Suppressor macrophage (primary cell): ENCODE results near the gene LRRC43.
A peak's percentile ranks its signal among the peaks of the same experiment; 100 is the strongest.
"Not testable (repeated sequence)": the region's sequence is repeated elsewhere in the genome, so short reads cannot be mapped to it uniquely, and the experiment has no call there.

Experiments
- DNase-seq, 4 experiments: peaks; one replicate each; pipeline ENCODE4 v3.0.0-alpha.2; 2020 to 2022

The LRRC43 gene

GRCh38 chr12:122194804-122195203, 11.9 kb downstream of the LRRC43 start:
- DNase-seq: no peak

GRCh38 chr12:122195405-122195804, 12.5 kb downstream of the LRRC43 start:
- no peak for DNase-seq

GRCh38 chr12:122197612-122197966, 14.7 kb downstream of the LRRC43 start:
- peak in 2 of 4 experiments; percentile 34 to 43 for DNase-seq

- no peak for DNase-seq
Measured at GRCh38 chr12:122199484-122200355, 16.8 kb downstream of the LRRC43 start.

DNA sequence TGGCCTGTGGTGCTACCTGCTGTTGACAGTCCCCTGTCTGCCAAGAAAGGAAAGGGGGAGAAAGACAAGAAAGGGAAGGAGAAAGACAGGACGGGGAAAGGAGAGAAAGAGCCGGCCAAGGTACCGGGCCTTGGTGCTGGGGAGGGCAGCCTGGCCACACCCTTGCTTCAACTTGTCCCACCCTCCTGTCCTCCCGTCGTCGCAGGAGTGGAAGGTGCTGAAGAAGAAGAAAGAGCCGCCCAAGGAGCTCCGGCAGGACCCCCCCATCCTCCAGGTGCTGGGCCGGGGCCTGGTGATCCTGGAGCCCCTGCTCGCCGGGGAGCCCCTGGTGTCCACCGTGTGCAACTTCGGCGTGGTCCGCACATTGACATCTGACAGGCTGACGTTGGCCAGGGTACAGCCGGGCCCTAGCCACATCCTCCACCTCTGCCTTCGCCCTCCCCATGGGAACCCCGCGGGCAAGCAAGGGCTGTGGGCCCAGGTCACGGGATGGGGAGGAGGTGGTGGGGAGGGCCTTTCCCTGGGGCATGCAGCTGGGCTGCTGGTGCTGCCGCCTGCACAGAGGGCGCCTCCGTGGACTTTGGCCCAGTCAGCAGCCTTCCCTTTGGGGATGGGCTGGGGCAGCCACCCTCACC, 17.7 kb downstream of the LRRC43 start:
- DNase-seq: no peak

- no peak for DNase-seq
Measured at GRCh38 chr12:122201381-122201780, 18.5 kb downstream of the LRRC43 start.

GRCh38 chr12:122202017-122202416, 19.1 kb downstream of the LRRC43 start:
- DNase-seq: no peak

- DNase-seq: not testable (repeated sequence)
Measured at GRCh38 chr12:122202811-122203210, 19.9 kb downstream of the LRRC43 start.

GRCh38 chr12:122203301-122204166, 20.6 kb downstream of the LRRC43 start, which contains the start of gene B3GNT4:
TSS of gene B3GNT4 (plus strand) at chr12:122203709. CDS start at chr12:122204619, 910 bp downstream.
- peak; percentile 43 to 77 (median 66) for DNase-seq

- DNase-seq: peak in 1 of 4 experiments; percentile 14
Measured at GRCh38 chr12:122204167-122205052, 21.5 kb downstream of the LRRC43 start.

DNA sequence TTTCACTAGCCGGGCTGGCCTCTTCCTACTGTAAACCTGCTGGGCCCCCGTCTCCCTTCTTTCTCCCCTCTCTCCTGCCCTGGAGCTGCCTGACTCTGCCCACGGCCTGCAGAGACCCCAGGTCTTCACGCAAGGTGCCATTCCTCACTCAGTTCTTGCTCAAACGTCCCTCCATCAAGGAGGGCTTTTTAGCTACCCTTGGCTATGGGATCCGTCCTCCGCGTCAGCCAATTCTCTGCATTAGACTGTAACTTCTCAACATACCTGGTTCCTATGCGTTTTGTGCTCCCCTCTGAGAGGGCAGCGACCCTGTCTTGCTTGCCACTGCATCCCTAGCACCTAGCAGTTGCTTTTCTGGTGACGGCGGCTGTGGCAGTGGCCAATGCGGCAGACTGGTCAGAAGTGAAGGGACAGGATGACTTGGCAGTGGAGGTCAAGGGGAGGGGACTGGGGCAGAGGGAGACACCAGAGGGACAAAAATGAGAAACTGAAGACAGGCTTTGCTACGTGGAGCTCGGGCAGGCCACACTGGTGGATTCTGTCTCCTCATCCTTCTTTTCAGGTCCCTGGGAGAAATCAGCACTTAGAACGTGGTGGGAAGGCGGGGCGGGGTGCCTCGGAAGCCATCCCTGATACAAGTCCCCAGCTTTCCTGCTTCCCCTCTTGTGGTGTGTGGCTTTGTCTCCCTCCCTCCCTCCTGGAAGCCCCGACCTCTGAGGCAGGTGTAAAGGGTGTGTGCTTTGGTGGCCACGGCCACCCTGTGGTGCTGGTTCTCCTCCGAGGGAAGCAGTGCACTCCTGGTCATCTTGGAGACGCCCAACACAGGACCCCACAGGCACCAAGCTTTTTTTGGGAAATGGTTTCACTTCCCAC, 22.4 kb downstream of the LRRC43 start:
- peak in 1 of 4 experiments; percentile 10 for DNase-seq

- DNase-seq: no peak
Measured at GRCh38 chr12:122206111-122206881, 23.4 kb downstream of the LRRC43 start.

DNA sequence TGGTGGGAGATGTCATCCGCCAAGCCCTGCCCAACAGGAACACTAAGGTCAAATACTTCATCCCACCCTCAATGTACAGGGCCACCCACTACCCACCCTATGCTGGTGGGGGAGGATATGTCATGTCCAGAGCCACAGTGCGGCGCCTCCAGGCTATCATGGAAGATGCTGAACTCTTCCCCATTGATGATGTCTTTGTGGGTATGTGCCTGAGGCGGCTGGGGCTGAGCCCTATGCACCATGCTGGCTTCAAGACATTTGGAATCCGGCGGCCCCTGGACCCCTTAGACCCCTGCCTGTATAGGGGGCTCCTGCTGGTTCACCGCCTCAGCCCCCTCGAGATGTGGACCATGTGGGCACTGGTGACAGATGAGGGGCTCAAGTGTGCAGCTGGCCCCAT, 24.1 kb downstream of the LRRC43 start:
- DNase-seq: no peak

DNA sequence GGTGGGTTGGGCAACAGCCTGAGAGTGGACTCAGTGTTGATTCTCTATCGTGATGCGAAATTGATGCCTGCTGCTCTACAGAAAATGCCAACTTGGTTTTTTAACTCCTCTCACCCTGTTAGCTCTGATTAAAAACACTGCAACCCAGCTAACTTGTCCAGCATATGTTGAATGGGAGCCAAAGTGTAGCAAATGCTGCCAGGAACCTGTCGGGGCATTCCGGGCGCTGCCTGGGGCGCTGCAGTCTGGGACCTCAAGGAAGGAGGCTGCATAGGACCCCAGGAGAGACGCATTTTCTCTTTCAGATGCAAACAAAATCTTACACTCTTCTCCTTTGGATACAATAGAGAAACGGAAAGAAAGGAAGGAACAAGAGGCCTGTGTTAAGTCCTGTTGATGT, 24.5 kb downstream of the LRRC43 start:
- DNase-seq: no peak

DNA sequence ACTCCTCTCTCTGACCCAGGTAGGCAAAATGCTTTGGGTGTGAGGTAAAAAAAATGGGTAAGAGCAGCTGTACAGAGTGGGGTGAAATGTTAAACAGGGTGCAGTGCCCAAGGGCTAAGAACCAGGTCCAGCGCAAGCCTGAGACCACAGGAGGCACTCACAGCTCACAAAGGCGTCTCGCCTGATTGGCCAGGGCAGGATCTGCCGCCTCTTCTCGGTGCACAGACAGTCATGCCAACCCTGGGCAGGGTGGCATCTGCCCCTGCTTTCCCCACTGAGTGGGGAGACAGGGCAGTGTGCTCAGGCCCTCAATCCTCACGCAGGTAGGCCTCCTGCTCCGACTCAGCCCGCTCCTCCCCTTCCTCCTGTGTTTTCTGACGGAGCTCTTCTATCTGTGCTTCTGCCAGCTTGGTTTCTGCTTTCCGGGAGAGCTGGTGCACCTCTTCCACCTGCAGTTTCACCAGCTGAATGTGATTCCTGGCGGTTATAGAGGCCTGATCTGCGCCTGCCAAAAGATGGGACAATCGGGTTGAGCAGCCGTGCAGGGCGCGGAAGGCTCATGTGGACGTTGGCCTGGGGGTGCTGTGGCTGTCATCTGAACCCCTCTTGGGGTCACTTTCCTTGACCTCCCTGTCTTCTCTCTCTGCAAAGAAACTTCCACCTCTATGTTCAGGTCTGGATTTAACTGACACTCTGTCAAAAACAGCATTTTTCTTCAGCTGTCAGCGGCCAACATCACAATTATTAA, 25.3 kb downstream of the LRRC43 start:
- no peak for DNase-seq

- DNase-seq: peak in 1 of 4 experiments; percentile 33
Measured at GRCh38 chr12:122215771-122216170, 32.8 kb downstream of the LRRC43 start.

GRCh38 chr12:122216445-122216844, 33.5 kb downstream of the LRRC43 start:
- no peak for DNase-seq

DNA sequence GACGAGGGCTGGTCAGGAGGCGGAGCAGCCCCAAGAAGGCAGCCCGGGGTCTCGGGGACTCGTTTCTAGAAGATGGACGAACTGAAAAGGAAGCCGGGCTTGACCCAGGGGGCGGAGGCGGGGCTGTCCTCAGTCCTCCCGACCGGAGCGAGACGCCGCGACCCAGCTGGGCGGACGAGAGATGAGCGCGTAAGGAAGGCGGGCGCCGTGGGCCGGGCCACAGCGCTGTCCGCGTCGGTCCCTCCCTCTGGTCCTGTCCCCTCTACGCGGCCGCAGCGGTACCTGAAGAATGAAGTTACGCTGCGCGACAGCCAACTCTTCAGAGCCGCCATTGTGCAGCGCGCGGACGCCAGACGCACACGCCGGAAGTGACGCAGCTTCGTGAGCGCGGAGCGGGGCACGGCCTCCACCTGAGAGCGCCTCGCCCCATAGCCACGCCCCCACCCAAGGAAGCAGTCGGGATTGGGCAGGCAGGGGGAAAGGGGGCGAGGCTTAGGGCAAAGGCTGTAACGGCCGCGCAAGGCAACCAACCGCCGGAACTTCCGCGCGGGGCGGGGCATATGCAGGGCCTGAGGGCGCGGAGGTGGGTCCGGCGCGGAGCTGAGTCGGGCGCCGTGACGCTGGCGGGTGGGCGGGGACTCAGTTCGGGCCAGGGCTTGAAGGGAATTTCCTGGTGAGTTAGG, 42.9 kb downstream of the LRRC43 start, which contains the start of gene DIABLO:
TSS of gene DIABLO (minus strand) at position 370 of the 683 bp plus-strand sequence. CDS start at position 332, 38 bp downstream.
- peak; percentile 100 for DNase-seq
